Heart right ventricle (tissue), 16 donors: ENCODE data around the gene DNTT. TPM values are rescaled to one million over a fixed set of nuclear protein-coding genes. Genes with fewer than 3 reads are reported as not detected.
"Not testable (repeated sequence)": the region's sequence is repeated elsewhere in the genome, so short reads cannot be mapped to it uniquely, and the experiment has no call there.

ENCODE experiments used
- ATAC-seq, 8 donors: fragments of 200-7000 bp; cut with Tn5 transposase; one replicate each; pipeline ENCODE4 v1.9.1; 2020; ENCODE audit warnings: mild to moderate bottlenecking in 8 of 8, moderate library complexity in 8 of 8, moderate number of reproducible peaks in 1 of 8
- DNase-seq, 2 donors: peaks; one replicate each; pipeline ENCODE4 v3.0.0-alpha.2; 2020
- H3K27ac ChIP-seq, 10 donors: fragments of 200-600 bp; sonication (generic) in 2 of 10; one replicate each; pipeline versions ENCODE4 v1.5.0 to v1.8.0; 2020 to 2022; ENCODE audit warnings: mild to moderate bottlenecking in 3 of 10
- H3K27me3 ChIP-seq, 7 donors: fragments of 200-600 bp; one replicate each; pipeline ENCODE4 v1.8.0; 2021 to 2022; ENCODE audit warnings: mild to moderate bottlenecking in 2 of 7
- H3K36me3 ChIP-seq, 9 donors: fragments of 200-600 bp; sonication (generic) in 1 of 9; one replicate each; pipeline versions ENCODE4 v1.5.0 to v1.8.0; 2020 to 2022; ENCODE audit warnings: mild to moderate bottlenecking in 2 of 9
- H3K4me1 ChIP-seq, 9 donors: fragments of 200-600 bp; sonication (generic) in 1 of 9; one replicate each; pipeline versions ENCODE4 v1.5.0 to v1.8.0; 2020 to 2022; ENCODE audit warnings: mild to moderate bottlenecking in 4 of 9
- H3K4me3 ChIP-seq, 10 donors: fragments of 200-600 bp; sonication (generic) in 2 of 10; one replicate each; pipeline versions ENCODE4 v1.5.0 to v1.8.0; 2020 to 2022; ENCODE audit warnings: mild to moderate bottlenecking in 7 of 10, moderate library complexity in 2 of 10
- H3K9me3 ChIP-seq, 11 donors: fragments of 200-600 bp in 10 of 11; sonication (generic) in 2 of 11; one replicate each; pipeline versions ENCODE4 v1.5.0 to v1.8.0; 2013 to 2022; ENCODE audit warnings: mild to moderate bottlenecking in 2 of 11, control low read depth in 1 of 11, moderate library complexity in 1 of 11
- WGBS, 2 donors: extraction: QIAGEN DNeasy Blood & Tissue Kit; methylation state at CpG; one replicate each; pipeline ENCODE4 v1.1.7; 2013; ENCODE audit warnings: inconsistent platforms in 1 of 2; 5-methylcytosine and 5-hydroxymethylcytosine counted together
- intact Hi-C, 10 donors: fragments of 100-400 bp; cut with DNase I; formaldehyde crosslinking; loops; one replicate each; pipeline versions ENCODE4 v1.11.1 to v1.14.2; 2022
- polyA plus RNA-seq, 2 donors: library from polyadenylated mRNA; stranded (reverse); fragments of 200-250 nt; gene quantifications; one replicate each; pipeline ENCODE4 v1.2.3, GENCODE V29; 2013
- total RNA-seq, 10 donors: library from RNA; stranded (reverse); fragmentation: NEBNext Ultra II Directional in 3 of 10; extraction: Animal tissue kit (Norgen Biotek cat#: 25700) in 3 of 10; gene quantifications; one replicate each; pipeline versions ENCODE4 v1.2.1 to v1.2.4, GENCODE V29; 2021 to 2023
- TF ChIP-seq, protein P1 (sequence below), 9 donors: fragments of 200-600 bp; sonication (generic) in 2 of 9; IDR thresholded peaks; one replicate each; pipeline versions ENCODE4 v1.5.0 to v1.8.0; 2021 to 2022; ENCODE audit warnings: antibody characterized with exemption in 9 of 9, mild to moderate bottlenecking in 5 of 9, moderate library complexity in 1 of 9
- donor health status: Arrhythmogenic right ventricular cardiomyopathy.
- donor health status: ischemic (EF 13 %, LVEDD 7.1; RV severe dilation, severe dysfunction).
- donor health status: healthy with polysubstance abuse.
- donor health status: DM: no; HTN: yes; CAD: no.
- donor health status: DM: no; HTN: no; CAD: no.
- donor health status: ischemic (EF 25% LVEDD 6.9; RV normal size, moderate dysfunction).
- donor health status: ischemic (EF 25% LVEDD 5.7; RV mildly dilated, moderate dysfunction).
- donor health status: healthy.
- donor health status: DM: yes; HTN: yes; CAD: no.
- donor health status: Ischemic cardiomyopathy.
- donor health status: ischemic (EF 35%, LVEDD 5.7; RV mildly dilated, moderate dysfunction).
- donor health status: nonischemic (EF 11% LVEDD 7.7; RV severe dilation, severe dysfunction).
- donor health status: DM: yes; HTN: yes; CAD: no.
- donor health status: PGD.
- donor health status: ischemic (EF 29% LVEDD 5.4; RV normal size, mild dysfunction).
- donor health status: nonischemic (EF 23%, LVEDD 6.1; RV moderate dilation, normal function).

Gene DNTT
- total and polyA plus RNA-seq, 12 donors = not detected

DNA sequence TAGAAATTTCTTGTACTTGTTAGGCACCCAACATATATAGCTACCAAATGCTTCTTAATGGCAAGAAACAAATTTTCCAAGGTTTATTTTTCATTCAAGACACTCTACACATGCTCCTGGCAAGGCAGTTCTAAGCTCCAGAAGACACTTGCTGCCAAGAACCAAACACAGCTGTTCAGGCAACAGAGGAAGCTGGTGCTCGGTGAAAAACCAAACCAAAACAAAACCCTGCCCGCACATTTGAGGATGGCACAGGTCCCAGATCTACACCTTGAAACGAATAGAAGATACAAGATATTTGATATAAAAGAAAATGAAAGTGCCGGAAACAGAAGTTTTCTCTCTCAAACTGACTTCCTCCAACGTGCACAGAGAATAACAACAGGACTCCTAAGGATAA, 4.9 kb upstream of the DNTT start:
- peak overlapping the region in 1 of 10 donors; percentile 1 for H3K4me3 ChIP-seq
- 43 to 52% methylated on average over 5 of the region's 5 CpGs for WGBS, 2 donors
- no peak for ATAC-seq

DNA sequence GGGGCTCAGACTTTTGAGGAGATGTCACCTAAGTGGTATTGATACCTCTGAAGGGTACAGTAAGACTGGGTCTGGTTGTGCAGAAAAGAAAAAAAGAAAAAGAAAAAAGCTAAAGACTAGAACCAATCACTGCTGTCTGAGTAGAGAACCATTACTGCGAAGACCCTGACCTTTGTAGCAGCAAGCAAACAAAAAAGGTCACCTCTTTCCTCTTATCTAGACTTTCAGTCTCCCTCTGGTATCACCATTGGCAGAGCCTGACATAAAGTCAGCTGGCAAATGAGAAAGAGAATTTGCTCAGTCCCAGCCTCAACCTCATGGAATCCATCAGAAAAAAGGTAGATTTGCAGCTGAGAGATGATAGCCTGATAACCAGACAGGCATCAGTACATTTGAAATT, 2.6 kb upstream of the DNTT start:
- Histone ChIP-seq H3K9me3 (no peaks in the 10 kb centered on the region), H3K4me3 (no peak overlapping the region), H3K4me1 (peaks cover 0 to 11% (median 0%) of the 10 kb centered on the region in 9 donors), H3K27ac (no peak overlapping the region), H3K36me3 (no peaks in the 10 kb centered on the region), H3K27me3 (peaks cover 0 to 19% (median 4%) of the 10 kb centered on the region in 7 donors)
- DNase-seq (no peak), ATAC-seq (no peak)
- WGBS, 2 donors = 36 to 64% methylated on average over 1 of the region's 1 CpG
- intact Hi-C loops = no loop called here
- TF ChIP-seq, protein P1, sequence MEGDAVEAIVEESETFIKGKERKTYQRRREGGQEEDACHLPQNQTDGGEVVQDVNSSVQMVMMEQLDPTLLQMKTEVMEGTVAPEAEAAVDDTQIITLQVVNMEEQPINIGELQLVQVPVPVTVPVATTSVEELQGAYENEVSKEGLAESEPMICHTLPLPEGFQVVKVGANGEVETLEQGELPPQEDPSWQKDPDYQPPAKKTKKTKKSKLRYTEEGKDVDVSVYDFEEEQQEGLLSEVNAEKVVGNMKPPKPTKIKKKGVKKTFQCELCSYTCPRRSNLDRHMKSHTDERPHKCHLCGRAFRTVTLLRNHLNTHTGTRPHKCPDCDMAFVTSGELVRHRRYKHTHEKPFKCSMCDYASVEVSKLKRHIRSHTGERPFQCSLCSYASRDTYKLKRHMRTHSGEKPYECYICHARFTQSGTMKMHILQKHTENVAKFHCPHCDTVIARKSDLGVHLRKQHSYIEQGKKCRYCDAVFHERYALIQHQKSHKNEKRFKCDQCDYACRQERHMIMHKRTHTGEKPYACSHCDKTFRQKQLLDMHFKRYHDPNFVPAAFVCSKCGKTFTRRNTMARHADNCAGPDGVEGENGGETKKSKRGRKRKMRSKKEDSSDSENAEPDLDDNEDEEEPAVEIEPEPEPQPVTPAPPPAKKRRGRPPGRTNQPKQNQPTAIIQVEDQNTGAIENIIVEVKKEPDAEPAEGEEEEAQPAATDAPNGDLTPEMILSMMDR (IDR thresholded peaks at IDR 0.05) = no peak

More for the DNA sequence above, 4.9 kb upstream of the DNTT start:
- TF ChIP-seq, protein P1 (IDR thresholded peaks at IDR 0.05) = no peak
- no peaks in the 10 kb centered on the region for H3K36me3 ChIP-seq
- peaks cover 0 to 30% (median 22%) of the 10 kb centered on the region in 7 donors for H3K27me3 ChIP-seq
- no peaks in the 10 kb centered on the region for H3K9me3 ChIP-seq
- peaks cover 0 to 8% (median 0%) of the 10 kb centered on the region in 9 donors for H3K4me1 ChIP-seq
- H3K27ac ChIP-seq = no peak overlapping the region
- DNase-seq = no peak
- intact Hi-C loops = loop anchor here in 2 of 10 donors (5.0 to 10.0 kb wide), 2 partner anchors 282 to 285 kb away; no protein-coding TSS in a partner anchor

DNA sequence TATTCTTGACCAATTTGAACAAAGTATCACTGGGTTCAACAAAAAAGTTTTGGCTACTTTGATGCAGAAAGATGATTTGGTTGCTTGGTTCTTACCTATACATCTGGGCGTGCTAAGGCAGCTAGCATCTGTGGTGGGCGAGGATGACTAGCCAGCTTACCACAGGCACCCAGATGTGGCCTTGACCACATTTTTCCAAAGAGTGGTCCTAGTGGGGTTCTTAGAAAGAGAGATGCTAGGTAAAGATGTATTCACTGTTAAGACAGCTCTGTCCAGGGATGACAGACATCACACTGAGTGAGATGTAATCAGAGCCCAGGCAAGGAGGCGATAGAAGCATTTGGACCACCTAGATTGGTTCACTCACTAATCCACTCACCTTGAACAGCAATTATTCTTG, 785 bp downstream of the DNTT start:
- Histone ChIP-seq H3K36me3 (no peaks in the 10 kb centered on the region), H3K4me1 (peaks cover 0 to 19% (median 13%) of the 10 kb centered on the region in 9 donors), H3K9me3 (no peaks in the 10 kb centered on the region), H3K4me3 (no peak overlapping the region), H3K27me3 (peaks cover 0 to 18% (median 4%) of the 10 kb centered on the region in 7 donors), H3K27ac (no peak overlapping the region)
- TF ChIP-seq, protein P1 (IDR thresholded peaks at IDR 0.05) = no peak
- DNase-seq (no peak), ATAC-seq (no peak)
- intact Hi-C loops = no loop called here
- WGBS, 2 donors = 87 to 94% methylated on average over 3 of the region's 3 CpGs

DNA sequence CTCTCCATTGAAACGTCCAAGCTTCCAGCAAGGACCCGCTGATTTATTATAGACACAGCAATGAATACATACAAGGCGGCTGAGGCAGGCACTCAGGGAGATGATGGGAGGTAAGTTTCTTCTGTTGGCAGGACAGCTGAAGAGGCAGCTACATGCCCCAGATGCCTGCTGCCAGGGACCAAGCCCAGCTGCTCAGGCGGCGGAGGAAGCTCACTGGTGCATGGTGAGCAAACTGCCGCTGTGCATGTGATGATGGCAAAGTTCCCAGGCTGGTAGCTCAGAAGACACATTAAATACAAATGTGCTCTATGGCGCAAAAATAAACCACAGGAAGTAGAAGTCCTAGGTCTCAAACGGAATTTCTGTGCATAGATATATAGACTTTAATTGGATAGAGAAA, 2.3 kb downstream of the DNTT start:
- intact Hi-C loops = no loop called here
- Histone ChIP-seq H3K4me3 (no peak overlapping the region), H3K9me3 (no peaks in the 10 kb centered on the region), H3K36me3 (no peaks in the 10 kb centered on the region), H3K27ac (no peak overlapping the region), H3K4me1 (peaks cover 0 to 34% (median 13%) of the 10 kb centered on the region in 9 donors), H3K27me3 (peaks cover 0 to 14% (median 0%) of the 10 kb centered on the region in 7 donors)
- 68 to 72% methylated on average over 8 of the region's 8 CpGs for WGBS, 2 donors
- TF ChIP-seq, protein P1 (IDR thresholded peaks at IDR 0.05) = no peak
- DNase-seq (peak; percentile 49 to 55), ATAC-seq (peak in 7 of 8 donors; percentile 56 to 85 (median 65))

DNA sequence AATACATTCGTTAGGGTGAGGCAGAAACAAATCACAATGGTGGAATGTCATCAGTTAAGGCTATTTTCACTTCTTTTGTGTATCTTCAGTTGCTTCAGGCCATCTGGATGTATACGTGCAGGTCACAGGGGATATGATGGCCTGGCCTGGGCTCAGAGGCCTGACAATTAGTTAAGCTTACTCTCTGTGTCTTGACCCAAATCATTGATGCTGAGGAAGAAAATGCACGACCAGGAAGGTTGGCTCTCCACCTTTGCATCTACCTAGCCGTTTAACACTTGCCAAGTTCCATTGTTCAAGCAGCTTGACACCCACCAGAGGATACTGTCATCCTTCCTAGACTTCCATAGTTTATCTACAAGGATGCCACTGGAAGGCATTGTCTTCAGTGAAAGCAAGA, 4.6 kb downstream of the DNTT start:
- H3K4me3 ChIP-seq, H3K9me3 ChIP-seq, ATAC-seq, DNase-seq, H3K27ac ChIP-seq, H3K36me3 ChIP-seq, H3K27me3 ChIP-seq, intact Hi-C loops: not testable (repeated sequence)
- peaks cover 0 to 35% (median 13%) of the 10 kb centered on the region in 9 donors for H3K4me1 ChIP-seq
- WGBS, 2 donors = 67 to 69% methylated on average over 4 of the region's 4 CpGs
